ENCODE results near the gene CLEC16A.
"Not testable (repeated sequence)": the region's sequence is repeated elsewhere in the genome, so short reads cannot be mapped to it uniquely, and the experiment has no call there.

Gene CLEC16A

DNA sequence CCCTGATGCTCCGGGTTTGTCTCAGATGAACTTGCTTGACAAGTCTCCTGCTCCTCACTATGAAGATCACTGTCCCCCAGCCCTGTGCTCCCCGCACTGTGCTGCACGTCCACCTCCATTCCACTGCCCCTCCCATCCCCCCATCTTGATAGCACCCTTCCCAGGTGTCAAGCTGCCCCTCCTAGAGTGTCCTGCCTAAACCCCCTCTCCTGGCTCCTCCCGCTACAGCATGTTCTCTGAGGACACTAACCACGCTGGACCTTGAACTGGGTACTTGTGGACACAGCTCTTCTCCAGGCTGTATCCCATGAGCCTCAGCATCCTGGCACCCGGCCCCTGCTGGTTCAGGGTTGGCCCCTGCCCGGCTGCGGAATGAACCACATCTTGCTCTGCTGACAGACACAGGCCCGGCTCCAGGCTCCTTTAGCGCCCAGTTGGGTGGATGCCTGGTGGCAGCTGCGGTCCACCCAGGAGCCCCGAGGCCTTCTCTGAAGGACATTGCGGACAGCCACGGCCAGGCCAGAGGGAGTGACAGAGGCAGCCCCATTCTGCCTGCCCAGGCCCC lies 20.6 kb upstream of the CLEC16A start:
- no peak for DNase-seq (ENCODE audit: low read depth)

DNA sequence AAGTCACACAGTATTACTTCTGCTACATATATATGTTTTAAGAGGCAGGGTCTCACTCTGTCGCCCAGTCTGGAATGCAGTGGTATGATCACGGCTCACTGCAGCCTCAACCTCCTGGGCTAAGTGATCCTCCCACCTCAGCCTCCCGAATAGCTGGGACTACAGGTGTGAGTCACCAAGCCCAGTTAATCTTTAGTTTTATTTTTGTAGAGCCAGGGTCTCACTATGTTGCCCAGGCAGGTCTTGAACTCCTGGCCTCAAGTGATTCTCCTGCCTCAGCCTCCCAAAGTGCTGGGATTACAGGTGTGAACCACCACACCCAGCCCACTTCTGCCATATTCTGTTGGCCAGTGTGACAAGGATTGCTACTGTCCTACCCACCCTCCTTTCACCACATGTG lies 19.1 kb upstream of the CLEC16A start:
- not testable (repeated sequence) for DNase-seq (ENCODE audit: low read depth)

DNA sequence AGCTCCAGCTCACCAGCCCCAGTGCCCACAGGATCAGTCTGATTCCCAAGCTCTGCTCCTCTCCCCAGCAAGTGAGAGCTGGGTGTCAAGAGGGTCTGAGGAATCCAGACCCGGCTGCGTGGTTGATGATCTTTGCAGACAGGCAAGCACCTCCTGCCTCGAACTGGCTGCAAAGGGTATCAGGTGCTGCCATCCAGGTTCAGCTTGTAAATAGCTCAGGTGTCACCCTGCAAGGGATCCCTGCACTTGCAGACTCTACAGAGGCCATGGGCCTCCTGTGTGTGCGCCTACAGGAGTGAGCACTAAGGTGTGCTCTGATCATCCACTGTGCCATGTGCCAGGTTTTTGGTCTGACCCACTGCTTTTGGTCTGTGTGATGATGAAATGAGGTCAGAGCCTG lies 18.3 kb upstream of the CLEC16A start:
- DNase-seq (ENCODE audit: low read depth), result no peak

DNA sequence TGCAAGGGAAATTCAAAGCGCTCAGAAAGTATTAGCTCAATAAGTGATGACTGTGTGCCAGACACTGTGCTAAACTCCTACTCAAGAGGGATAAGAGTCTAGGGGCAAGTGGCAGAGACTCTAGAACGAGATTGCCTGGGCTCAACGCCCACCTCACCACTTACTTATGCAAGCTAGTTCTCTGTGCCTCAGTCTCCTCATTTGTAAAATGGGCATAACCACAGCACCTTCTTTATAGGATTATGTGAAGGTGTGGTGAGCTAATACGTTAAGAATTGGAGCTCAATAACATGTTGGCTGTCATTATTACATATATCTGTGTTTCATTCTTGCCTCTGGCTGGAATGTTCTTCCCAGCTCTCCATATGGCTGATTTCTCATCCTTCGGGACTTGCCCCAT lies 17.5 kb upstream of the CLEC16A start:
- DNase-seq (ENCODE audit: low read depth), result no peak

DNA sequence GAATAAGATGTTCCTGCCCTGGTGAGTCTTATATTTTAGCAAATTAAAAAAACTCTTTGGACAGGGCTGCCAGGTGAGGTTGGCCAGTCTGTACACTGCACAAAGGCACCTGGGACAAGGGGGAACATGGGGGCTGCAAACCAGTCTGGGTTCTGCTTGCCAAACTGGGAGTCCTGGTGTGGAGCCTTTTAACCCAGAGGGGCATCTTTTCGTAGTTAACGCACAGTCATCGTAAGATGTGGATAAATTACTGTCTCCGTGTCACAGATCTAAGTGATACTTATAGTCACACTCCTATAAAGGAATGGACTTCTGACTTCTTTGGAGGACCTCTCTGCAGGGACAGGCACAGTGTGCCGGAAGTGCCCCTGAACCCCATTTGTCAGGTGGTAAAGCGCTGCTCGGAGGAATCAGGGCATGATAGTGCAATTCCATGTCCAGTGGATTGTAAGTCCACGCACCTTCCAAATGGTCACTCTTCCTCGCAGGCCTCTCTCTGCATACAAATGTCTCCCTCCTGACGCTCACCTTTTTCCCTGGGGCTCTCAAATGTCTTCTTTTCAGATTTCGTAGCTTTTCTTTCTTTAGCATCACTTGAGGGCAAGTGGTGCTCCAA lies 16.8 kb upstream of the CLEC16A start:
- DNase-seq (ENCODE audit: low read depth), result no peak

DNA sequence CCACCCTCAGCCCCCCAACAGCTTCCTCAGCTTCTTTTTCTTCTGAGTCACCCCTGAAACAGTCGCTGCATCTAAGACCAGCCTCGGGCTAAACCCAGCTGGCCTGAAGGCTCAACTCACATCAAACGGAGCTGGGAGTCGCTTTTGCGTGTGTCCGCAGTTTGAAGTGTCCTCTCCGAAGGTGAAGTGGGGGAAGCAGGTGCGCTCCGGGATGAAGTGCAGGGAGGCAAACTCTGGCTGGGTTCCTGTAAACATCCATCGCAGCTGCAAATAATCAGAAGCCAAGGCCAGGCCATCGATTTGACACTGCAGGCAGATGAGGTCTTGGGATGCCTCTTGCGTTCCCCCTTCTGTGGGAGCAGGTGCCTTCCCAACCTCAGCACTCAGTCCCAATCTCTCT lies 15.3 kb upstream of the CLEC16A start:
- not testable (repeated sequence) for DNase-seq (ENCODE audit: low read depth)

DNA sequence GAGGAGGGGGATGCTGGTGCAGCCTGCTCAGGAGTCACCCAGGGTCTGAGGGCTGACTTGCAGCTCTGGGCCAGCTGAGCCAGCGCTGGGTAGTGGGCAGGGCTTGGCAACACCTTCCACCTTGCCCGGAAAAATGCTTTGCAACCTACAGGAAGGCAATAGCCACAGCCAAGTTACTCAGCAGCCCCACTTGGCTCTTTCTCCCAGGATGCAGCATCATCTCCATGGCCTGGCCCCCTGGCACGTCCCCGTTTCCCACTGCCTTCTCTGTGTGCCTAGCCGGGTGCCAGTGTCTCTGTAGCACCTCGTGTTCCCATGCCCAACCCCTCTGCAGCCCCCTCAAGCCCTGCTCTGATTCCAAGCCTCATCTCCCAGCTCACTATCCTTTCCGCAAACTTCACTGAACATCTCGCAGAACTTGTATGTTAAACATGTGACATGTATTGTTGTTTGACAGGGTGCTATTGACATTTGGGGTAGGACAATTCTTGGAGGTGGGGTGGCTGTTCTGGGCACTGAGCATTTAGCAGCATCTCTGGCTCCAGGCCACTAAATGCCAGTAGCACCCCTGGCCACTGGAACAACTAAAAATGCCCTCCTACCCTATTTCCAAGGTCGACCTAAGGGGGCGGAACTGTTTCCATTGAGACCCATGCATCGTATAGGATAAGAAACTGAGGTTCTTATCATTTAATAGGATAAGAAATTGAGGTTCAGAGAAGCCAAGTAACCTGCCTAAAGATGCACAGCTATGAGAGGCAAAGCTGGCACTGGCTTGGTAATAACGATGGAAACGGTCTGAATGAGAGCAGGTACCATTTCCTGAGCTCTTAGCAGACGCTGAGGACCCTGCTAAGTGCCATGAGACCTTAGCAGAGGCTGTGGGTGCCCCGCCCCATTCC lies 14.3 kb upstream of the CLEC16A start:
- DNase-seq (ENCODE audit: low read depth), result no peak

DNA sequence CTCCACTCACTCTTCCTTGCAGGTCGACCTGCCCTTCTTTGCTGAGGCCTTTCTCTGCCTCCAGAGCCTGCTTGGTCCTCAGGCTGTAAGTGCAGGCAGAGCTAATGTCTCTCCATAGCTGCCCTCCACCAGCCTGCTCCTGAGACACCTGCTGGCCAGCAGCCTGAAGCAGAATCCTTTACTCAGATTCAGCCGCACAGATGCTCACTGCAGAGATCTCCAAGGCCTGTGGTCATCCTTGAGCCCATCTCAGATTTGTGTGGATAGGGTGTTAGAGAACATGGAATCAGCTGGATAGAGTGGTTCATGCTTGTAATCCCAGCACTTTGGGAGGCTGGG lies 13.6 kb upstream of the CLEC16A start:
- no peak for DNase-seq (ENCODE audit: low read depth)

DNA sequence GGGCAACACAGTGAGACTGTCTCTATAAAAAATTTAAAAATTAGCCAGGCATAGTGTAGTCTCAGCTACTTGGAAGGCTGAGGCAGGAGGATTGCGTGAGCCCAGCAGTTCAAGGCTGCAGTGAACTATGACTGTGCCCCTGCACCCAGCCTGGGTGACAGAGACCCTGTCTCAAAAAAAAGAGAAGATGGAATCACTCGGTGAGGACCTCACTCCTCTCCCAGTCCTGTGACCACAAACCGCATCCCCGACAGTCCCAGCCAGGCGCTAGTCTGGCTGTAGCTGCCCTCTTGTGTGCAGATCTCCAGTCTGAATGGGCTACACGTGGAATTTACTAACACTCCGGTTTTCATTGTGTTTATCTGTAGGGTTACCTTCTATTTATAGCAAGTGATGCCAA lies 13.2 kb upstream of the CLEC16A start:
- no peak for DNase-seq (ENCODE audit: low read depth)

DNA sequence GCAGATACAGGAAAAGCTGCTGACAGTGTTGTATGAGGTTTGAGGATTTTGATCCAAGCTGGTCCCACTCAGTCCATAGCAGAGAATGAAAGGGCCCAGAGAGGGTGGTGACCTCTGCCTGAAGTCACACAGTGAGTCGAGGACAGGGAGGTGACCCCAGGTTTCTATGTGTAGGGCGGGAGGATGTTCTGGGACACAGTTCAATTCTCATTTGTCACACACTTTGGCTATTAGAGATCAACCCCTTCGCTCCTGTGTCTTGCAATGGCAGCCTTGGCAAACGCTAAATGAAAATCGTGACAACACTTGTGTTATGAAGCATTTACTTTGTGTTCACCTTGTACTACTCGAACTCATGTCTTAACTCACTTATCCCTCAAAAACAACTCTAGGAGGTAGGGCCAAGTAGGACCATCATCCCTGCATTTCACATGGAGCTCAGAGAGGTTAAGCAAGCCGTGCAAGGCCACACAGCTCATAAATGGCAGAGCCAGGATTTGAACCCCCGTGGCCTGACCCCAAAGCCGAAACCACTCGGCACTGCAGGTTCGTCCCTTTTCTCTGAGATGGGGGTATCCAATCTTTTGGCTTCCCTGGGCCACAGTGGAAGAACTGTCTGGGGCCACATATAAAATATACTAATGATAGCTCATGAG lies 12.3 kb upstream of the CLEC16A start:
- DNase-seq (ENCODE audit: low read depth), result no peak

DNA sequence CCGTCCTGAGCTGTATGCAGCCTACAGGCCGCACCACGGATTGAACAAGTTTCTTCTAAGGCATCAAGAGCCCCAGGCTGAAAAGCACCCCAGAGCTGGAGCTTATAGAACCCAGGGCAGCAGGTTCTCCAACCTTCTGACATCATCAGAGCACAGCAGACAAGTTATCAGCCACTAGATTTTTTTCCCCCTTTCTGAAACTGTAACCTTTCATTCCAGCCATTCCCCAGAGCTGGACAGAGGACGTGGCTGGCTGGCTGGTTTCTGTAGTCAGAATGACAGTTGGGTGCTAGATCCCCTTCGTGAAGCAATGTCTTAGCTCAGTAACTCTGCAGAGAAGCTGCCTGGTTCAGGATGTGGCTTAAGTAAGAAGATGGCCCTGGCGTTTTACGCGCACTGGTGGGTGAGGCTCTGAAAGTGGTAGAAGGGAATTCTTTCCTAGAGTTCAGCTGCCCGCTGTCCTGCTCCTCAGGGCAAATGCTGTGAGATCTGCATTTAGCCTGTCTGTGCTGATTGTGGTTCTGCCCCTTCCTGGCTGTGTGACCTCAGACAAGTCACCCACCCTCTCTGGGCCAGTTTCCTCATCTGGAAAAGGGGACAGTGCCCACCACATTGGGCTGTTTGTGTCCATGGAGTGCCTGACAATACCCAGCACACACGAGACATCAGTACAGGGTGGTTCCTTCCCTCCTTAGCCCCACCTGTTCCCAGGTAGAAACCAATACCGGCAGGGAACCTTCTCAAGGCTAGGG lies 11.2 kb upstream of the CLEC16A start:
- no peak for DNase-seq (ENCODE audit: low read depth)

DNA sequence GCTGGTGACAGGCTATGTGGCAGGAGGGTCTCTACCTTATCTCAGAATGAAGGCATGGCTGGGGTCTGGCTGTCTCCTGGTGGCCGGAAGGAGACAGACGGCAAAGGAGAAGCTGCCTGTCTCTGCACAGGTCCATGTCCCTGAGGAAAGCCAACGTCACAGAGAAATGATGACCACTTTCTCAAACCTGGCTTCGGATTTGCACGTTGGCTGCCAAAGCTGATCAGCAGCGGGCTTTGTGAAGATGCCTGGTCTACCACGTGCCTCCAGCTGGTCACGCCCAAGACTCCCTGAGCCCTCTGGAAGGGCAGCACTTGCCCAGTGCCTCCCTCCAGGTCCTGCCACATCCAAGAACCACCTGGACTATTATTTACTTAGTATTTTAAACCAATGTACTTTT lies 10.5 kb upstream of the CLEC16A start:
- no peak for DNase-seq (ENCODE audit: low read depth)

DNA sequence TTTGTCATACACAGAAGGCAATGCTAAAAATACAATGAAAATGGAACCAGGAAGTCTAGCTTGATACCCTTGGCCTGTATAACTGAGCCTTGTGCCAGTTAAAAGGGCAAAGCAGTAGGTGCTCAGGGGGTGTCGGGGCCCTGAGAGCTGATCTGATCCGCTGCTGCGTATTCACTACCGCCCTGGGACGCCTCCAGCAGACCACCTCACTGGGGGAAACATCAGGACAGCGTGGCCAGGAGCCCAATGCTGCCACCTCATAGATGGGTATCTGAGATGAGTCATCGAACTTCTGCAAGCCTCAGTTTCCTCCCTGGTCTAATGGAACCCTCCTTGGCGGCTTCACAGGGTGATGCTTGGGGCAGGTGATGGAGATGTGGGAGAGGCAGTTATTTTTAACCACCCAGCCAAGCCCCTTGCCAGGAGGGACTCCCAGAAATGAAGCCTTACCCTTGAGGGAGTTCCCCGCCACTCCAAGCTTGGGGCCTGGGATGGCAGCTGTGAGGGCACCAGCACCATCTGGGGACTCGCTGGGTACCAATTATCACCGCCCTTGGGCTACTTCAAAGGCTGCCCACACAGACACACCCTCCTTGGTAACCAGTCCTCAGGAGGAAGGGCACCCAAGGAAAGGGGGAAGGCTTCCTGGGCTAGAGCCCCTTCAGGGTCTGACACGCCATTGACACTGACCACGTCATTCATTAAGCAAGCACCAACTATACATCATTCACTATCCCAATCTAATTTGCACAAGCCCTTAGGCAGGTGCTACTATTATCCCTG lies 9.8 kb upstream of the CLEC16A start:
- DNase-seq (ENCODE audit: low read depth), result no peak

DNA sequence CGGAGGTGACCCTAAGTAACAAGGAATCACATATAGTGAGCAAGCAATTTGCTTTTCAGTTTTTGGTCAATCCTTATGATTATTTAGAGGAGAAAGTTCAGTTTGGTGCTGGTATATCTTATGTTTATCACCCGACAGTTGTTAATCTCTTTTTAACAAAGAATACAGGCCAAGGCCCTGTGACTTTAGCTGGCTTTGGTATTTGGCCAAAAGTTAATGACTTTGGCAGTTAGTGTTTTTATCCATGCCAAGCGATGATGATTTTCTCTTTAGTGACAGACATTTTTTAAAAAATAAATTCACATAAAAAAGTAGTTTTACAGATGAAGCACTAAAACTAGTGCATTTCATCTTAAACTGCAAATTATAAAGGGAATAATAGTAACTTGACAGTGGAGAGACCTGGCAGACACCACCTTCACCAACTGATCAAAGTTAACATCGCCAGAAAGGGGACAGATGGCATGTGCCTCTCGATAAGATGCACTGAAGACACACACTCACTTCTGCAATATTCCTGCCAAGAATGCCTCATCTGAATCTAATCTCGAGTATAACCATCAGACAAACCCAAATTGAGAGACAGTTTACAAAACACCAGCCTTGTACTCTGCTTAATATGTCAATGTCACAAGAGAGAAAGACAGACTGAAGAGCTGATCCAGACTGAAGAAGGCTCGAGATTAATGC lies 9.0 kb upstream of the CLEC16A start:
- no peak for DNase-seq (ENCODE audit: low read depth)

DNA sequence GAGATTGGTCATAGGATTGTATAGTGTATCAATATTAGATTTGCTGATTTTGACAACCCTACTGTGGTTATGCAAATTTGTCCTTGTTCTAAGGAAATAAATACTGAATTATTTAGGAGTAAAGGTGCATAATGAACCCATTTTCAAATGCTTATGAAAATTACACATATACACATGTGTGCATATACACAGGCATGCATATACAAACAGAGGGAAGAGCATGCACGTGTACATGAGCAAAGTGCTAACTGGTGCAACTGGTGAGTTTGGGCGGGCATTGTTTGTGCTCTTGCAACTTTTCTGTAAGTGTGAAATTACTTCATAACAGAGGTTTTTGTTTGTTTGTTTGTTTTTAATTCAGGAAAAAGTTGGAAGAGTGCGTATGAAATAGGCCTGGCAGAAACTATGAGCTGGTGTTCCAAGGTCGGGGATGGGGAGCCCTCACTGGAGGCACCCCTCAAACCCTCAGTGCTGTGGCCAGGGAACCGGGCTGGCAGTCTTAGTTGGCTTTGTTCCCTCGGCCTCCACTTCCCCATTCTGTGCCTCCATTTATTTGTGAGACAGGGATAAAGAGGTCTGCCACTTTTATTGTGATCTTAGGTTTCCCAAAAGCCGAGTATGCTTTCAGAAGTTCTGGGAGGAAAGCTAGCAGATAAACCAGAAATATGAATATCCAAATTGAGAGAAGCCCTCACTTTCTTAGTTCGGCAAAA lies 7.9 kb upstream of the CLEC16A start:
- DNase-seq (ENCODE audit: low read depth), result no peak

DNA sequence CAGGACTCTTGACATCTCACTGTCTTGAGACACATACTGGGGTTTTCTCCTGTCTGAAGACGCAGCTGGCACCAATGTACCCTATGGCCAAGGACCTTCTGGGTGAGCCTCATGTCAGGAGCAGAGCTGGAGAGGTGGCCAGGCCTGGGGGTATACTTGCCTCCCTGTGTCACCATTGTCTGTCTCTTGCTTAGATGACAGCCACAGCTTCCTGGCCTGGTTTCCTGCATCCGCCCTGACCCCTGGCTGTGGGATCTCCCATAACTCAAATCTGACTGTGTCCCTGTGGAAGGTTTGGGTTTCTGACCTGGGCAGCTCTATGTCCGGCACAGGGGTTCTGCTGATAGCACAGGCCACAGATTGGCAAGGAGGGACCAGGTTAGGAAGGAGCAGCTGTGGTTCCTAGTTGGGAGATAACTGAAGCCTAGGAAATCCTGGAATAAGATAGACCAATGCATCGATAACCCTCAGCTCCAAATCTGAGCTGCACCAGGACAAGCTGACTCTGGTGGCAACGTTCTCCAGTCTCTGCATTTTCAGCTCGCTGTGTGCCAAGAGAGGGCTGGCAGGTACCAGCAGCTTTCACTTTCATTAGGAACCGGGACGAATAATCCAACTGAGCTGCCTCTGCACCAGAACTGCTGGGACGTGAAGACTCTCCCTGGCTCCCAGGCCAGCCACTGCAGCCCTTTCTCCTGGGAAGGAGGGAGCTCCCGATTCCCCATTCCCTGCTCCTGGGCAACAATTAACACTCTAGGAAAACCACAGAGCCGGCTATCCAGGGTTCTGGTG lies 7.1 kb upstream of the CLEC16A start:
- no peak for DNase-seq (ENCODE audit: low read depth)

DNA sequence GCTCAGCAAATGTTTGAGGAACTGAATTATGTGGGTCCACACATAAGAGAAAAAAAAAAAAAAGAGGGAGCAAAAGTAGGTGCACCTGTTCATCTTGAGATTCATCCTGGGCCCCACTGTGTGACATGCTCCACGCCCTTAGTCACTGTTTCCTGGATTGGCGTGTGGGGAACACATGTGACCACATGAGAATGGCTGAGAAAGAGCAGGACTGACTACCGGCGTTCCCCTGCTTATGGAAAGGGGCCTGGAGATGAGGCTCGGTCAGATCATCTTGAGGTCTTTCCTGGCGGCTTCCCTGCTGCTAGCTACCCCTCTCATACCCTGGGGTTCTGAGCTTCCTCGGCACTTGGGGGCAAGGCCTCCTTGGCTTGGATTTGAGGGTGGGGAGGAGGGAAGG lies 6.0 kb upstream of the CLEC16A start:
- no peak for DNase-seq (ENCODE audit: low read depth)

DNA sequence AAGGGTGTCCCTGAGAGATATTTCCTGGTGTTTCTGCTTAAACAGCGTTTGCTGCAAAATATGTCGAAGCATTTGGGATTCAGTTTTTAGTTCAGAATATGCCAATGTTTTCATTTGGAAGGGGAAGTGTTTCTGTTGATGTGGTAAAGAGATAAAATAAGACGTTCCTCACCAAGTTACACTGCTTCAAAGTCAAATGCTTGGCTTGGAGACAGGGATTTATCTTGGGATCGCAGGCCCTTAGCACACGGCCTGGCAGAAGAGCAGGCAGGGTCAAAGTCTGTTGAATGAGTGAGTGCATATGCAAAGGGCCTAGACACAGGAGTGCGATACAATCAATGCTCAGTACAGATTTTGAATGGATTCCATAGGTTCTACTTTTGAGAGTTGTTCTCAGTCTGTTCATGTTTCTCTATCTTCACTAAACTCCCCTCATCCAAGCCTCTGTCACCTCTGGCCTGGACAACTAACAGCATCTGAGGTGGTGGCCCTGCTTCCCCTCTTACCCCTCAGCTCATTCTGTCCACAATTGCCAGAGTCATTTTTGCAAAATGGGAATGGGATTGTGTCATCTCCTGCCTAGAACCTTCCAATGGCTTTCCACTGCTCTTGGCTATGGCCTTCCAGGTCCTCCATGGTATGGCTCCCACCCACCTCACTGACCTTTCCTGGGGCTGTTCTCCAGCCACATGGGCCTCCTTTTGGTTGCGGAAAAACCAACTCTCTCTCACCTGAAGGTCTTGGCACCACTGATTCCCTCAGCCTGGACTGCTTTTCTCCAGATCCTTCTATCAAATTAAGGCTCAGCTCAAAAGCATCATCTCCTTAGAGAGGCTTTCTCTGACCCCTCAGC lies 5.3 kb upstream of the CLEC16A start:
- no peak for DNase-seq (ENCODE audit: low read depth)

Data from activated T-helper 1 cell treated with Interleukin-2 at 50 U/mL for 16 hours (primary cell).